Osteoblast (primary cell): ENCODE data around the gene LRRC4C. TPM values are rescaled to one million over a fixed set of nuclear protein-coding genes. Genes with fewer than 3 reads are reported as not detected.

Experiments
- DNase-seq: peaks from one replicate; pipeline ENCODE4 v3.0.0; 2011; ENCODE audit warnings: low spot score, mixed read lengths; ENCODE audit not compliant: insufficient read length; ENCODE audit errors: missing footprints
- H2AFZ ChIP-seq: 2 replicates; pipeline ENCODE4 v1.6.0; 2011; ENCODE audit warnings: mild to moderate bottlenecking, low read length
- H3K27ac ChIP-seq: 2 replicates; pipeline ENCODE4 v1.5.1; 2011; ENCODE audit warnings: mild to moderate bottlenecking, low read depth, low read length, moderate library complexity
- H3K27me3 ChIP-seq: 2 replicates; pipeline ENCODE4 v1.6.0; 2012; ENCODE audit warnings: mild to moderate bottlenecking, control low read depth, inconsistent platforms, low read length, moderate library complexity; ENCODE audit not compliant: insufficient read depth
- H3K36me3 ChIP-seq: 2 replicates; pipeline ENCODE4 v1.5.1; 2011; ENCODE audit warnings: mild to moderate bottlenecking, low read length, control low read depth, moderate library complexity; ENCODE audit not compliant: insufficient read depth
- H3K4me1 ChIP-seq: 2 replicates; pipeline ENCODE4 v1.5.1; 2011; ENCODE audit warnings: mild to moderate bottlenecking, low read length, control low read depth, moderate library complexity; ENCODE audit not compliant: insufficient read depth
- H3K4me2 ChIP-seq: 2 replicates; pipeline ENCODE4 v1.6.0; 2011; ENCODE audit warnings: mild to moderate bottlenecking, low read length; ENCODE audit not compliant: insufficient read depth
- H3K4me3 ChIP-seq: fragments of 200-600 bp; sonication (generic); 3 replicates; pipeline ENCODE4 v1.5.1; 2012; ENCODE audit warnings: mild to moderate bottlenecking, low read length, inconsistent platforms; ENCODE audit not compliant: insufficient read depth
- H3K79me2 ChIP-seq: 2 replicates; pipeline ENCODE4 v1.6.0; 2012; ENCODE audit warnings: mild to moderate bottlenecking, low read length, control low read depth, inconsistent platforms; ENCODE audit not compliant: insufficient read depth
- H3K9me3 ChIP-seq: 2 replicates; pipeline ENCODE4 v1.5.1; 2011; ENCODE audit warnings: low read depth, low read length, control low read depth
- H4K20me1 ChIP-seq: 2 replicates; pipeline ENCODE4 v1.6.0; 2012; ENCODE audit warnings: mild to moderate bottlenecking, low read length, control low read depth; ENCODE audit not compliant: insufficient read depth
- CTCF ChIP-seq: IDR thresholded peaks from 2 replicates; pipeline ENCODE4 v1.5.1; 2011; ENCODE audit warnings: mild to moderate bottlenecking, low read depth, low read length, moderate library complexity; ENCODE audit errors: extremely low read depth
- total RNA-seq: library from RNA; depleted of rRNA; stranded (reverse); fragments of >200 nt; gene quantifications from 2 replicates; pipeline ENCODE4 v1.2.3, GENCODE V29; 2012

Gene LRRC4C
- total RNA-seq, 1 donor: 2.2 TPM

GRCh38 chr11:40253166-40253565, 1206.3 kb downstream of the LRRC4C start:
- no peak for DNase-seq
- Histone ChIP-seq H3K4me3 (no peak overlapping the region), H3K9me3 (no peaks in the 10 kb centered on the region), H3K4me2 (no peak overlapping the region), H3K36me3 (no peaks in the 10 kb centered on the region), H4K20me1 (no peaks in the 10 kb centered on the region), H3K4me1 (no peaks in the 10 kb centered on the region), H2AFZ (no peak overlapping the region), H3K79me2 (no peaks in the 10 kb centered on the region), H3K27me3 (no peaks in the 10 kb centered on the region), H3K27ac (no peak overlapping the region)
- TF ChIP-seq CTCF: no peak

GRCh38 chr11:40252236-40252635, 1207.2 kb downstream of the LRRC4C start:
- no peaks in the 10 kb centered on the region for H3K9me3 ChIP-seq
- H4K20me1 ChIP-seq: no peaks in the 10 kb centered on the region
- H3K79me2 ChIP-seq: no peaks in the 10 kb centered on the region
- H3K27ac ChIP-seq: no peak overlapping the region
- H3K4me1 ChIP-seq: no peaks in the 10 kb centered on the region
- H3K27me3 ChIP-seq: no peaks in the 10 kb centered on the region
- no peak for TF ChIP-seq CTCF
- no peaks in the 10 kb centered on the region for H3K36me3 ChIP-seq
- no peak for DNase-seq
- H3K4me2 ChIP-seq: no peak overlapping the region
- H3K4me3 ChIP-seq: no peak overlapping the region
- H2AFZ ChIP-seq: no peak overlapping the region

GRCh38 chr11:40246983-40247382, 1212.5 kb downstream of the LRRC4C start:
- Histone ChIP-seq H3K9me3 (no peaks in the 10 kb centered on the region), H3K4me3 (no peak overlapping the region), H4K20me1 (no peaks in the 10 kb centered on the region), H3K4me2 (no peak overlapping the region), H3K4me1 (no peaks in the 10 kb centered on the region), H3K36me3 (no peaks in the 10 kb centered on the region), H3K27ac (no peak overlapping the region), H2AFZ (no peak overlapping the region), H3K27me3 (no peaks in the 10 kb centered on the region), H3K79me2 (no peaks in the 10 kb centered on the region)
- no peak for DNase-seq
- TF ChIP-seq CTCF: no peak

GRCh38 chr11:40241524-40242051, 1217.9 kb downstream of the LRRC4C start:
- DNase-seq: no peak
- Histone ChIP-seq H3K27me3 (no peaks in the 10 kb centered on the region), H3K27ac (no peak overlapping the region), H3K4me3 (no peak overlapping the region), H2AFZ (no peak overlapping the region), H3K79me2 (no peaks in the 10 kb centered on the region), H3K4me2 (no peak overlapping the region), H3K4me1 (no peaks in the 10 kb centered on the region), H4K20me1 (no peaks in the 10 kb centered on the region), H3K9me3 (no peaks in the 10 kb centered on the region), H3K36me3 (no peaks in the 10 kb centered on the region)
- no peak for TF ChIP-seq CTCF
